Measurements from ENCODE around the gene TNNC1. TPM values are rescaled to one million over a fixed set of nuclear protein-coding genes. Genes with fewer than 3 reads are reported as not detected.

Gene TNNC1
- total RNA-seq, 1 donor from 2014 or later, result 0.26 TPM

- TF ChIP-seq CTCF (IDR thresholded peaks at IDR 0.05; ENCODE audit: insufficient read depth, low read length, severe bottlenecking), result no peak
- FAIRE-seq, result no peak
- H3K27me3 ChIP-seq (ENCODE audit: control insufficient read depth, insufficient read depth, low read length), result no peaks in the 10 kb centered on the region
- H3K36me3 ChIP-seq (ENCODE audit: control insufficient read depth, insufficient read depth, low read length), result peaks cover 36% of the 10 kb centered on the region
- no peak for DNase-seq (ENCODE audit: low read depth)
- H3K4me3 ChIP-seq (ENCODE audit: low read depth, low read length), result no peak overlapping the region
Measured at GRCh38 chr3:52401551-52401950, 52.3 kb downstream of the TNNC1 start.

Other genes with a start within 250 kb of the TNNC1 start
- gene TLR9, start 228.4 kb downstream of the TNNC1 start, total RNA-seq, result not detected in 2 replicates
- gene TWF2, start 214.9 kb downstream of the TNNC1 start, total RNA-seq, result 47.6 and 57.7 TPM in 2 replicates
- gene PPM1M, start 208.3 kb downstream of the TNNC1 start, total RNA-seq, result 2.0 and 2.6 TPM in 2 replicates
- gene WDR82, start 175.4 kb downstream of the TNNC1 start, total RNA-seq, result 61.3 and 67.7 TPM in 2 replicates
- gene GLYCTK, start 166.2 kb downstream of the TNNC1 start, total RNA-seq, result 9.2 and 10.8 TPM in 2 replicates
- gene DNAH1, start 137.7 kb downstream of the TNNC1 start, total RNA-seq, result 0.79 and 1.2 TPM in 2 replicates
- gene BAP1, start 44.0 kb downstream of the TNNC1 start, total RNA-seq, result 54.2 and 70.0 TPM in 2 replicates
- gene PHF7, start 43.4 kb downstream of the TNNC1 start, total RNA-seq, result 5.3 and 9.0 TPM in 2 replicates
- gene SEMA3G, start 8.9 kb downstream of the TNNC1 start, total RNA-seq, result under 0.01 and 0.13 TPM in 2 replicates
- 30.5 and 42.9 TPM in 2 replicates for gene NISCH, start 1.6 kb upstream of the TNNC1 start, total RNA-seq
- under 0.01 and 0.13 TPM in 2 replicates for gene STAB1, start 41.3 kb upstream of the TNNC1 start, total RNA-seq
- 29.7 and 35.5 TPM in 2 replicates for gene NT5DC2, start 79.8 kb upstream of the TNNC1 start, total RNA-seq
- gene UQCC5, start 82.6 kb upstream of the TNNC1 start, total RNA-seq, result 0.79 and 5.6 TPM in 2 replicates
- gene PBRM1, start 231.9 kb upstream of the TNNC1 start, total RNA-seq, result 72.5 and 95.6 TPM in 2 replicates
- gene GNL3, start 232.0 kb upstream of the TNNC1 start, total RNA-seq, result 167 and 232 TPM in 2 replicates